G401.6 (cell line): Measurements from ENCODE around the gene SPG7.
"Not testable (repeated sequence)": the region's sequence is repeated elsewhere in the genome, so short reads cannot be mapped to it uniquely, and the experiment has no call there.

Experiments used
- FAIRE-seq: peaks from 2 replicates; lab custom pipeline; 2012; peaks lifted over from hg19 to GRCh38; lab: Jason Lieb, UNC

The SPG7 gene

DNA sequence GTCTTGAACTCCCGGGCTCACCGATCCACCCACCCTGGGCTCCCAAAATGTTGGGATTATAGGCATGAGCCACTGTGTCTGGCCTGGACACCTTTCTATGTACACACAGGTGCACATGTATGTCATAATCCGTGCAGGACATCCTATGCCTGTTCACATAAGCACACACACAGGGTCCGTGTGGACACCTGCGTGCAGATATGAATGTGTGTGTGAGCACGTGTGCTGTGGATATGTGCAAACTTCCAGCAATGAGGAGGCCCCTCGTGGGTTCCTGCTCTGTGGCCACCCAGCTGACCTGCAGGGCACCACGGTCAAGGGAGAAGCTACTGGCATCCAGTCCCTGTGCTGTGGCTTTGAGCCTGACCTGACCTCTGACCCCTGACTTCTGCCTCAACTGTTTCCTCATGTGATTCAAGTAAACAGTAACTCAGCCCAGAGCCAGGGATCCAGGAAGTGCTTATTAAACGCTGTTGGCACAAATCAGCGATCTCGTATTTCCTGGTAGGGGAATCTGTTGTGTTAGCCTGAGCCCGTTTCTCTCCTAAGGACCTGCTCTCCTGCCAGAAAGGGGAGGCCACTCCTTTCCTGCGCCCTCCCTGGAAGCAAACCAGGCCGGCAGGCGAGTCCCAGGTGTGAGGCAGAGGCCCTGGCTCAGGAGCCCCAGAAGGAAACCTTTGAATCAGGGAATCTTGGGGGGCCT, 73.8 kb downstream of the SPG7 start:
- FAIRE-seq: no peak

DNA sequence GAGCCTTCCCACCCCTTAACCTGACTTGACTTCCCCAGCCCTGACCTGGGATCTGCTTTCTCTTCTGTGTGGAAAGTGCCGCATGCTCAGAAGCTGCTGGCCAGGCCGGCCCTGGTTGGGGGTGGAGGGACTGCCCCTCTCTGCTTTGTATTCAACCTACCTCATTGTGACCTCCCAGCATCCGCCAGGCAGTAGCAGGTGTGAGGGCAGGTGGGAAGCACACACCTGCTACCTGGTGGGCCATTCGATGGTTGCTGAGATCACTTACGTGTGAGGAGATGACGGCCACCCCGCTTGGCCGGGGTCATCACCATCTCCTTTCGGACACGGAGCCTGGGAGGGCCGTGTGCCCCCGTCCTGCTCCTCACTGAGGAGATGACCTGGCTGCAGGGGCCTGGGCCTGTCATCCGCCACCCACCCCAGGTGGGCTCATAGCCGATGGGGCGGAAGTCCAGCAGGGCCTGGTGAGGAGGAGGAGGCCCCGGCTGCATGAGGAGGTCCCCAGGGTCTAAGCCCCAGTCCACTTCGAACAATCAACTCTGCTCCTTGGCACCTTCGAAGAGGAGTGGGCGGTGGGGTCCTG, 74.5 kb downstream of the SPG7 start:
- no peak for FAIRE-seq

DNA sequence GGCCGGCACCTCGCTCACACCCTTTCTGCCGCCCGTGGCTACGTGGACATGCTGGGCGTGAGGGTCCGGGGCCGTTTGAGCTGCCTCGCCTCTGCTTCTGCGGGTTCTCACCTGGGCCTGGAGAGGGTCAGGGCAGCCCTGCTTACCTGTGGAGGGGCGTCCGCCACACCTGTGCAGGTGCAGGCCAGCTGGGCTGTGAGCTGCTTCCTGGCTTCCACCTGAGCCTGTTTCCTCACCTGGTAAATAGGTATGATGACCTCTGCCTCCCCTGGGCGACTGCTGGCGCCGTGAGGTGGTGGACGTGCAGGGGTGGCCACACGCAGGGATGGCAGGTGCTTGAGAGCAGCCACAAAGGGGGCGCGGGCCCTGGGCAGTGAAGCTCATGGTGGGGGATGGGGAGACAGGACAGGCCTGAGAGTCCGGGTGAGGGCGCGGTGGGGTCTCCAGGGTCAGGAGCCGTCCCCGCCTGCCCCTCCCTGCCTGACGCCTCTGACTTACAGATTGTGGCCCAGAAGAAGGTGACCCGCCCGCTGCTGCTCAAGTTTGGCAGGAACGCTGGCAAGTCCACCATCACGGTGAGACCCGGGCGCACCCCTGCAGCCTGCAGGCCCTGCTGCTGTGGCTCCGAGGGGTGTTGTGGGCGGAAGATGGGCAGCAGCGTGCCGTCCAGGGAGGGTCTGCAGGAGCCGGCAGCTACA, 75.1 kb downstream of the SPG7 start:
- FAIRE-seq: no peak

DNA sequence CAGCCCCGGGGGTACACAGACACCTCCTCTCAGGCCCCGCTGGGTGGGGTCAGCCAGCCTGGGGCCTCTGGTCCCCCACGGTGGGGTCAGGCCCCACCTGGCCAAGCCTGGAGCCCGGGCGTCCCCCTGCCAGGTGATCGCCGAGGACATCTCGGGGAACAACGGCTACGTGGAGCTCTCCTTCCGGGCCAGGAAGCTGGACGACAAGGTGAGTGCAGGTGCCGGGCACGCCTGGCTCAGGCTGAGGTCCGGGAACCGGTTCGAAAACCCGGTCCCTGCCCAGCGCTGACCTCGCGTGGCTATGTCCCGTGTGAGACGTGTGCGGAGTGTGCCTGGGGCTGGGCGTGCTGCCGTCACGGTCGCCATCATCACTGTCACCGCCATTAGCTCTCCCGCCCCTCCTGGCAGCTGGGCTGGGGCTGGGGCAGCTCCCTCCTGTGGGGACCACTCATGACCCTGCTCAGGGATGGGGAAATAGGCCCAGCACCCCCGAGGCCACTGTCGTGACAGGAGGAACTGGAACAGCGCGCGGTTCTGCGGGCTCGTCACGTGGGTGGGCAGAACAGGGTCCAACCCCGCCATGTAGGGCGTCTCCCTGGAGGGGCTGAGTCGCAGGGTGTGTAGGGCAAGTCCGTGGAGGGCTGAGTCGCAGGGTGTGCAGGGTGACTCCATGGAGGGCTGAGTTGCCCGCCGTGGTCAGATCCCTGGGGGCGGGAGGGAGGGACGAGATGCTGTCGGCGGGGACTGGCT, 75.9 kb downstream of the SPG7 start:
- no peak for FAIRE-seq

DNA sequence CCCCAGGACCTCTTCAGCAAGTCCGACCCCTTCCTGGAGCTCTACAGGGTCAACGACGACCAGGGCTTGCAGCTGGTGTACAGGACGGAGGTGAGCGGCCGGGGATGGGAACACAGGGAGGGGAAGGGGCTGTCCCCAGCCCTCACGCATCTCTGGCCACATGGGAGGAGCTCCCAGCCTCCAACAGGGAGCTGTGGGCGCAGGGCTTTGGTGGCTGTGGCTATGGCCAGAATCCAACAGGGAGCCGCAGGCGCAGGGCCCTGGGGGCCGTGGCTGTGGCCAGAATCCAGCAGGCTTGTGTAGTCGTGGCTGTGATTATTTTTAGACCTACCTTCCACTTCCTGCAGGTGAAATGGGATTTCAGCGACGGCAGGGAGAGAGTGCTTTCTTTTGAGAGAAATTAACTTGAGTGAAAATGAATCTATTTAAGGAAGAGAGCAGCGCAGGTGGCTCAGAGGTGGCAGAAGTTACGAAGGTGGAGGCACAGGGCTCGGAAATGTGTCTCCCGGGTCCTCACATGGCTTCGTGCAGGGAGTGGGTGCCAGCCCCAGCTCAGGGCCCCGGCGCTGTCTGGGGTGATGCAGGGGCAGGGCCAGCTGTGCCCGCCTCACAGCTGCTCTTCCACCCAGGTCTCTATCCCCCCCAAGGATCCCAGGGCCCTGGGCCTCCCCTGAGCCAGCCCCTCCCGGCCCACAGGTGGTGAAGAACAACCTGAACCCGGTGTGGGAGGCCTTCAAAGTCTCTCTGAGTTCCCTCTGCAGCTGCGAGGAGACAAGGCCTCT, 76.8 kb downstream of the SPG7 start:
- FAIRE-seq: no peak

DNA sequence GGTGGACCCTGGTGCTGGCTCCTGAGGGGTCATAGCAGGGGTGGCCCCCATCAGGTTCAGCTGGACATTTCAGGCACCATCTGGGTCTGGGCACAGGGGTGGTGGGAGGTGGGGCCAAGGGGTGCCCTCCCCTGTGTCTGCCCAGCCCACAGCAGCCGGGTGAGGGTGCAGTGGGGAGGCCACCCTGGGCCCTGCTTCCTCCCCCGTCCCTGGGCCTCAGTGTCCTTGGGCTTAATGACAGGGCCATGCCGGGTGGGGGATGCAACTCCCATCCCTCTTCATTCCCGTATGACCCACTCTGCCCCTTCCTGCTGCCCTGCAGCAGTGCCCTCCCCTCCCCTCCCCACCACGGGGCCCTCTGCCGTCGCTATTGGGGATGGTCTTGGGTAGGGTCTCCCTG, 78.0 kb downstream of the SPG7 start:
- FAIRE-seq: no peak

DNA sequence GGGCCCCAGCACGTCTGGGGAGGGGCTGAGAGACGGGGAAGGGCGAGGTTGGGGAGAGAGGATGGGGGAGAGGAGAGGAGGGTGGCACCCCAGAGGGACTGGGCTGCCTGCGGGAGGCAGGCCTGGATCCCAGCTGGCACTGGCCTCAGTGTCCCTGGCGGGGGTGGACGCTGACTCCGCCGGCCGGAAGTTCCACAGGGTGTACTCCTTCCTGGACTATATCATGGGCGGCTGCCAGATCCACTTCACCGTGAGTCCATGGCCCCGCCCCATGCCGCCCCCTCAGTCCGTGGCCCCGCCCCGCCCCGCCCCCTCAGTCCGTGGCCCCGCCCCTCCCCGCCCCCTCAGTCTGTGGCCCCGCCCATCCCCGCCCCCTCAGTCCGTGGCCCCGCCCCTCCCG, 78.7 kb downstream of the SPG7 start:
- FAIRE-seq: no peak

DNA sequence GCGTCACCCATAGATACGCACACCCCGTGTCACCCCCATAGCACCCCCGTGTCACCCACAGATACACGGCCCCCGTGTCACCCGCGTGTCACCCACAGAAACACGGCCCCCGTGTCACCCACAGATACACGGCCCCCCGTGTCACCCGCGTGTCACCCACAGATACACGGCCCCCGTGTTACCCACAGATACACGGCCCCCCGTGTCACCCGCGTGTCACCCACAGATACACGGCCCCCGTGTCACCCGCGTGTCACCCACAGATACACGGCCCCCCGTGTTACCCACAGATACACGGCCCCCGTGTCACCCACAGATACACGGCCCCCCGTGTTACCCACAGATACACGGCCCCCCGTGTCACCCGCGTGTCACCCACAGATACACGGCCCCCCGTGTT, 79.5 kb downstream of the SPG7 start:
- not testable (repeated sequence) for FAIRE-seq

DNA sequence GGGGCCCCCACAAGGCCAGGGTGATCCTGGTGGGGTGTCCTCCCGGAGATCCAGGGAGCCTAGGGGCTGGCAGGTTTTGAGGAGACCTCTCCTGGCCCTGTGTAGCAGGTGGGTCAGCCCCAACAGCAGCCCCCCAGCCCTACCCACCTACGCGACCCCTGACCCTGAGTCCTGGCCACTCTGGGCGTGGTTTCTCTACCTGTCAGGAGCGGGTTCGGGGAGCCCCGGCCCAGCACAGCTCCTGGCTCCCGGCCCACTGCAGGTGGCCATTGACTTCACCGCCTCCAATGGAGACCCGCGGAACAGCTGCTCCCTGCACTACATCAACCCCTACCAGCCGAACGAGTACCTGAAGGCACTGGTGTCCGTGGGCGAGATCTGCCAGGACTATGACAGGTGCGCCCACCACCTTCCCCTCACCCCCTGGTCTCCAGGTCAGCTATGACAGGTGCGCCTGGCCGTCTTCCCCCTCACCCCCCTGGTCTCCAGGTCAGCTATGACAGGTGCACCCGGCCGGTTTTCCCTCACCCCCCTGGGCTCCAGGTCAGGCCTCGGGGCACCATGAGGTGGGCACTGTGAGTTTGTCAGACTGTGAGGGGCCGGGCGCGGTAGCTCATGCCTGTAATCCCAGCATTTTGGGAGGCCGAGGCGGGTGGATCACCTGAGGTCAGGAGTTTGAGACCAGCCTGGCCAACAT, 80.4 kb downstream of the SPG7 start:
- FAIRE-seq: no peak

DNA sequence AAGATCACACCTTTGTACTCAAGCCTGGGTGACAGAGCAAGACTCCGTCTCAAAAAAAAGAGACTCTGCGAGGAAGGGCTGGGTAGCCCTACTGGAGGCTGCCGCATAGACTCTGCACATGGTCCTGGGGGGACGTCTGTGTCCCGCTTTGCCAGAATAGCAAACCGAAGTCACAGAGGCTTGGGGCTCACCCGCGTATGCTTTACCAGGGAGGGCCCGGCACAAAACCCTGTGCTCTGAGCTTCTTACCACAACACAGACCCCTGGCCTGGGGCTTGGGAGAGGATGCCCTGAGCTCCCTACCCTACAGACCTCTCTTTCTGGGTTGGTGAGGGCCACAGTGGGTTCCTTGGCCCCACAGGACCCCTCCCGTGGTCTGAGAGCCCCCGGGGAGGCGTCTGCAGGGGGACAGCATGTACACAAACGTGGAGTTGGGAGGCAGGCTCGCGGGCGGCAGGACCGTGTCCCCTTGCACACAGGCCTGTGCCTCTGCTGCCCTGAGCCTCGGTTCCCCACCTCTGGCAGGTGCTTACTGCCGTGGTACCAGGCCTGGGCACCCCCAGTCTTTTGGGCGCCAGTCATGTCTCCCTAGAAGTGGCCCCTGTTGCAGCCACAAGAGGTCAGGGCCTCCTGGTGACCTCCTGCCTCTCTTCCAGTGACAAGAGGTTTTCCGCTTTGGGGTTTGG, 81.2 kb downstream of the SPG7 start:
- no peak for FAIRE-seq

DNA sequence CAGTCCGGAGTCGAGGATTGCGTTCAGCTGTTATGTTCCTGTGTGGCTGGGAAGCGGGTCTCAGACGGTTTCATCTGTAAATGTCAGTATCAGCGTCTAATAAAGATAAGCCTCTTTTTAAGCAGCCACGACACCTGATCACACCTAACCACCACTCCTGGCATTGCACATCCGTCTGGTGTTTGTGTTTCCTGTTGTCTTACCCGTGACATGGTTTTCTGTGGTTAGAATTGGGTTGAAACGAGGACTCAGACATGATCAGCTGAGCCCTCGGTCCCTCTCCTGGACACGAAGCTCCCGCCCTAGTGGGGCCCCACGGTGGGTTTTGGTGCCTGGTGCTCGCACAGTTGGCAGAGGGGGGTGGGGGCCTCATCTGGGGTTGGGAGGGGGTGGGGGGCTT, 85.6 kb downstream of the SPG7 start:
- FAIRE-seq: no peak

DNA sequence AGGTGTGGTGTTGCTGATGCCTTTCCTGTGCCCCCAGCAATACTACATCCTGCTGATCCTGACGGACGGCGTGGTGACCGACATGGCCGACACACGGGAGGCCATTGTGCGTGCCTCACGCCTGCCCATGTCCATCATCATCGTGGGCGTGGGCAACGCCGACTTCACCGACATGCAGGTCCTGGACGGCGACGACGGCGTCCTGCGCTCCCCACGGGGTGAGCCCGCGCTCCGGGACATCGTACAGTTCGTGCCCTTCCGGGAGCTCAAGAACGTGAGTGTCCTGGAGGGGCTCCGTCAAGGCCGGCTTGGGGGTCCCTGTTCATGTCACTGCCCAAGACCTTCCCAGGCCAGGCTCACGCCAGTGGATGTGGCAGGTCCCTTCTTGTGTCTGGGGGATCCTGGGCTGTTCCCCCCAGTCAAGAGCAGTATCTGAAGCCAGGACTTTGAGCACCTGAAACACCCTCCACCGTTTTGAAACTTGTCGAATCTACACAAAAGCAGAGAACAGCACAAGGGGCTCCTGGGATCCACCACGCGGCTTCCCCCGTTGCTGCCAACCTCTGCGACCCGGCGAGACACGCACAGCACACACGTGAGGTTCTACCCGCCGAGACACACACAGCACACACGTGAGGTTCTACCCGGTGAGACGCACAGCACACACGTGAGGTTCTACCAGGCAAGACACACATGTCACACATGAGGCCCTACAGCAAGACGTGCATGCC, 87.3 kb downstream of the SPG7 start:
- FAIRE-seq: no peak

DNA sequence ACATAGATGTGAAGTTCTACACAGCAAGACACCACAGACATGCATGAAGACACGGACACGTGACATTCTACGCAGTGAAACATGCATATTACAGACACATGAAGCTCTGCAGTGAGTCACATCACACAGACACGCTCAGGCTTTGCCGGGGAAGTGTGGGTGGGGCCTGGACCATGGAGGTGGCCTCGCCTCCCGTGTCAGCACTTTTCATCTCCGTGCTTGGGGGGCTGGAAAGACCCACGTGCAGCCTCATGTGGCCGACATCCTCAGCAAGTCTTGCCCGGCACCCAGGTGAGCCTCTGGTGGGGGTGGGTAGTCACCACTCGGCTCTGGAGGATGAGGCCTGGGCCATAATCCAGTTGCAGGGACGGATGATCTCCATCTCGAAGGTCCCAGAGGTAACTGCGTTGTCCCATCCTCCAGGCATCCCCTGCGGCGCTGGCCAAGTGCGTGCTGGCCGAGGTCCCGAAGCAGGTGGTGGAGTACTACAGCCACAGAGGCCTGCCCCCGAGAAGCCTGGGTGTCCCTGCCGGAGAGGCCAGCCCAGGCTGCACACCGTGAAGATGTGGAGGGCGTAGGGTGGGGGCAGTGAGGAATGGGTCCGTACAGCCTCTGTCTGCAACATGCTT, 88.0 kb downstream of the SPG7 start:
- no peak for FAIRE-seq

DNA sequence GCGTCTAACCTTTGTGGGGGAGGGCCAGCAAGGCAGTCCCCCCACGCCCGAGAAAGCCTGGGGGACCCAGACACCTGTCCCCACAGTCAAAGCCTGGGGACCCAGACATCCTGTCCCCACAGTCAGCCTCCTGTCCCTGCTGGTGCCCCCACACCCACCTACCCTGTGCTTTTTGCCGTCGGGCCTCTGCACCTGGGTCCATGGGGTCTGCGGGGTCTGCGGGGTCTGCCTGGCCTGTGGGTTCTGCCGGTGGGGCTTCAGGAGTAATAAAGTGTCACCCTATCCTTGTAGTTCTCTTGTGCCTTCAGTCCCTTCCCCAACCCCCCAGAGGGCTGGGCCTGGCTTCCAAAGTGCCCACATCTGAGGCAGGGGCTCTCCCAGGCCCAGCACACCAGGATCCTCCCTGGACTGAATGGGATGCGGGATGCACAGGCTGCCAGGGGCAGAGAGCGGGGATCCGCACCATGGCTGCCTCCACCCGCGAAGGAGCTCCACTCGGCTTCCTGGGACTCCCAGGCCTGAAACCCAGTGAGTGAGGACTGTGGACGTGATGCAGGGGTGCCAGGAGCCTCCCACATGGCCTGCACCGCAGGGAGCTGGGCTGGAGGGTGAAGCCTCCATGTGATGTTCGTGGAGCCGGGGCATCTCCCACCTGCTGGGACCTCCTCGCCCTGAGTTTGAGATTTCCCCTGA, 88.9 kb downstream of the SPG7 start:
- no peak for FAIRE-seq

DNA sequence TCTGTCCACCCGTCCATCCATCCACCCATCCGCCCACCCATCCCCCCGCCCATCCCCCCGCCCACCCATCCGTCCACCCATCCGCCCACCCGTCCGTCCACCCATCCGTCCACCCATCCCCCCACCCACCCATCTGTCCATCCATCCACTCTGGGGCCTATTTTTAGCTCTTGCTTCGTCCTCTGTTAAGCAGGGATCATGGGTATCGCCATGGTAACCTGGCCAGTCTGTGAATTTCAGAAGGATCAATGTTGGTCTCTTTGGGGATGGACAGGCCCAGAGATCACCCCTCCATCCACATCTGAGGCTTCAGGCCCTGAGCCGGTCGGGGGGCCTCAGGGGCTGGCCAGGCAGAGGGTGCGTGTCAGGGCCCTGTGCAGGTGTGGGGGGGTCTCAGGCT, 90.0 kb downstream of the SPG7 start:
- no peak for FAIRE-seq

DNA sequence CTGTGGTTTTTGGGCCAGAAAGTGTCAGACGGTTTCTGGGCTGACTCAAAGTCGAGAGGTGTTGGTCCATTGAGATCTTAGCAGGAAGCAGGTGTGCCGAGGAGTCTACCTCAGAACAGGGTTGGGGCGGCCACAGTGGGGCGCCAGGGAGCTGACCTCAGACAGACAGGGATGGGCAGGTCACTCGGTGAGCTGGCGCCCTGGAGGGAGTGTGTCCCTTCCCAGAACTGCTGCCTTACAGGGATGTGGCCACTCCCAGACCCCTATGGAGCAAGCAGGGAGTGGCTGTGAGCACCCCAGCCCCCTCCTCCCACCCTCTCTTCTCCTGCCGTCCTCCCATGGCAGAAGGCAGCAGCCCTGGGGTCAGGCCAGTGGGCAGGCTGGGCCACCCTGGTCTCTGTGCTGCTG, 91.3 kb downstream of the SPG7 start:
- peak; percentile 31 for FAIRE-seq

DNA sequence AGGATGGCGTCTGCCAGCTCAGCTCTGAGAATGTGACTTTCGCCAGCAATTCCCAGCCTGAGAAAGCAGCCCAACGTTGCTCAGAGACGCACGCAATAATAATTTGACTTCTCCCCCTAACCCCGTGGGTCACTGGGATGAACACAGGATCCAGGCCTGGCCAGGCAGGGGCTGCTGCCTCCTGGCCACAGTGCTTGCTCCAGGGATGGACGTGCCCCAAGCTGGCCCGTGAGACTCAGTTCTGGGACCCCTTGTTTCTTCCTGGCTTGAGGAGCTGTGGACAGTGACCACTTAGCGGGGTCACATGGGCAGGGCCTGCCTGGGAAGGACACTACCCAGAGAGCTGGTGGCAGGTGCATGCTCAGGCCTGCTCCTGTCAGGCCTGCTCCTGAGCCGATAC, 91.7 kb downstream of the SPG7 start:
- FAIRE-seq: no peak

DNA sequence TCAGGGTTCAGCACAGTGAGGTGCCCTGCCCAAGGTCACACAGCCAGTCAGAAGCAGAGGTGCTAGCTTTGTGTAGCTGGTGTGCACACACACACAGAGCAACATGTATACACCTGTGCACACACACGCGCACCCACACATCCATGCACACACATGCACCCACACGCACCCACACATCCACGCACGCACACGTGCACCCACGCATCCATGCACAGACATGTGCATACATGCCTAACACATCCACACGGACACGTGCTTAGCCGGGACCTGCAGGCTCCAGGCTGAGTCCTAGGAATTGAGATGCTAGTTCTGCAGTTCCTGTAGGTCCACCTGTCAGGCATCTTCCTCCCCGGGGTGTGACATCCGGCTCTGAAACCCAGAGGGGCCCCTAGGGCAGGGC, 92.2 kb downstream of the SPG7 start:
- no peak for FAIRE-seq

DNA sequence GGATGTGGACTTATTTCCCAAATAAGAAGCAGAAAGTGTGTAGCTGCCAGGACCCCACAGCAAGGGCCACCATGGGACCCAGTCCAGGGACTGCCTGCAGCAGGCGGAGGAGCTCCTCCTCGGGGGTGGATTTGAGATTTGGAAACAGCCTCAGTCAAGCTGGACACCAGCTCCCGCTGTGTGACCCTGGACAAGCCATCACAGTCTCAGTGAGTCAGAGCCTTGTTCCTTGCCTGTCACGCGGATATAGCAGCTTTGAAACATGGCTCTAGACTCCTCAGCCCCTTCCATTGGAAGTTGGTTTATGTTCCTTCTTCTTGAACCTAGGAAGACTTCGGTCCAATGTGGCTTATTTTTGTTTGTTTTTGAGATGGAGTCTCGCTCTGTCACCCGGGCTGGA, 92.8 kb downstream of the SPG7 start:
- FAIRE-seq: no peak
